Liver (tissue), 9 donors: ENCODE data around the gene BMP6. TPM values are rescaled to one million over a fixed set of nuclear protein-coding genes. Genes with fewer than 3 reads are reported as not detected.

Source experiments
- DNase-seq: peaks from one replicate; pipeline ENCODE4 v3.0.0-alpha.2; 2017; ENCODE audit warnings: low spot score
- H3K27ac ChIP-seq, 2 donors: one replicate each; pipeline ENCODE4 v1.7.0; 2013; ENCODE audit warnings: inconsistent platforms in 2 of 2, low read length in 2 of 2, control low read depth in 1 of 2, low read depth in 1 of 2, mild to moderate bottlenecking in 1 of 2
- H3K27me3 ChIP-seq, 4 donors: one replicate each; pipeline versions ENCODE4 v1.6.1 to v1.7.0; 2013; ENCODE audit warnings: low read length in 3 of 4, inconsistent platforms in 1 of 4, mild to moderate bottlenecking in 1 of 4, moderate library complexity in 1 of 4; ENCODE audit not compliant: control insufficient read depth in 4 of 4, insufficient read depth in 4 of 4
- H3K36me3 ChIP-seq, 4 donors: one replicate each; pipeline versions ENCODE4 v1.6.1 to v1.7.0; 2013; ENCODE audit warnings: low read length in 3 of 4, mild to moderate bottlenecking in 3 of 4, low read depth in 1 of 4, moderate library complexity in 1 of 4; ENCODE audit not compliant: control insufficient read depth in 4 of 4, insufficient read depth in 3 of 4
- H3K4me1 ChIP-seq, 4 donors: one replicate each; pipeline versions ENCODE4 v1.6.1 to v1.7.0; 2013; ENCODE audit warnings: low read length in 3 of 4, mild to moderate bottlenecking in 3 of 4, moderate library complexity in 1 of 4; ENCODE audit not compliant: control insufficient read depth in 4 of 4, insufficient read depth in 4 of 4
- H3K4me3 ChIP-seq, 3 donors: one replicate each; pipeline versions ENCODE4 v1.6.1 to v1.7.0; 2013; ENCODE audit warnings: low read length in 3 of 3, control low read depth in 1 of 3, low read depth in 1 of 3, mild to moderate bottlenecking in 1 of 3
- H3K9ac ChIP-seq, 2 donors: one replicate each; pipeline ENCODE4 v1.7.0; 2013; ENCODE audit warnings: low read length in 2 of 2, mild to moderate bottlenecking in 2 of 2, moderate library complexity in 2 of 2, control low read depth in 1 of 2, low read depth in 1 of 2
- H3K9me3 ChIP-seq, 4 donors: one replicate each; pipeline versions ENCODE4 v1.6.1 to v1.7.0; 2013; ENCODE audit warnings: low read length in 3 of 4; ENCODE audit not compliant: control insufficient read depth in 4 of 4
- CTCF ChIP-seq: fragments of 150-350 bp; IDR thresholded peaks from 2 replicates; pipeline ENCODE4 v1.5.1; 2017; ENCODE audit warnings: improper control_type of control experiment, low read depth, low read length; ENCODE audit not compliant: missing input control
- EGR1 ChIP-seq, 2 donors: IDR thresholded peaks; 2 replicates each; pipeline ENCODE4 v1.6.1; 2016 to 2018; ENCODE audit warnings: antibody characterized with exemption in 2 of 2, low read depth in 2 of 2
- FOXA1 ChIP-seq: IDR thresholded peaks from 2 replicates; pipeline ENCODE4 v1.6.1; 2016; ENCODE audit warnings: antibody characterized with exemption
- FOXA2 ChIP-seq: IDR thresholded peaks from 2 replicates; pipeline ENCODE4 v1.6.1; 2016; ENCODE audit warnings: antibody characterized with exemption
- HNF4A ChIP-seq, 2 donors: conservative IDR thresholded peaks; 2 replicates each; pipeline ENCODE4 v1.6.1; 2016; ENCODE audit warnings: antibody characterized with exemption in 2 of 2, mild to moderate bottlenecking in 2 of 2
- JUND ChIP-seq, 2 donors: IDR thresholded peaks; 2 replicates each; pipeline ENCODE4 v1.6.1; 2016; ENCODE audit warnings: antibody characterized with exemption in 2 of 2
- MAX ChIP-seq: IDR thresholded peaks from 2 replicates; pipeline ENCODE4 v1.6.1; 2016; ENCODE audit warnings: antibody characterized with exemption
- NR2F2 ChIP-seq: IDR thresholded peaks from 2 replicates; pipeline ENCODE4 v1.6.1; 2016; ENCODE audit warnings: antibody characterized with exemption
- RAD21 ChIP-seq, 2 donors: IDR thresholded peaks; 2 replicates each; pipeline ENCODE4 v1.6.1; 2016; ENCODE audit warnings: antibody characterized with exemption in 2 of 2, mild to moderate bottlenecking in 2 of 2
- REST ChIP-seq: IDR thresholded peaks from 2 replicates; pipeline ENCODE4 v1.6.1; 2016; ENCODE audit warnings: antibody characterized with exemption, mild to moderate bottlenecking
- SP1 ChIP-seq: IDR thresholded peaks from 2 replicates; pipeline ENCODE4 v1.6.1; 2018; ENCODE audit warnings: antibody characterized with exemption, mild to moderate bottlenecking
- TAF1 ChIP-seq: conservative IDR thresholded peaks from 2 replicates; pipeline ENCODE4 v1.6.1; 2016; ENCODE audit warnings: antibody characterized with exemption, mild to moderate bottlenecking
- ZBTB33 ChIP-seq: IDR thresholded peaks from 2 replicates; pipeline ENCODE4 v1.6.1; 2016; ENCODE audit warnings: antibody characterized with exemption
- WGBS: extraction: QIAGEN DNeasy Blood & Tissue Kit; methylation state at CpG from one replicate; pipeline ENCODE4 v1.1.7; 2013; 5-methylcytosine and 5-hydroxymethylcytosine counted together
- polyA plus RNA-seq, 2 donors: library from polyadenylated mRNA; stranded (reverse) in 1 of 2; unstranded in 1 of 2; fragments of 200-250 nt in 1 of 2; fragments of >200 nt in 1 of 2; fragmentation: Nextera tagmentation in 1 of 2; extraction: Ambion mirVana in 1 of 2; gene quantifications; one replicate each; pipeline versions ENCODE4 v1.2.1 to v1.2.3, GENCODE V29; 2013 to 2015
- total RNA-seq, 2 donors: library from RNA; depleted of rRNA; stranded (reverse); fragments of >200 nt; gene quantifications; one replicate each; pipeline ENCODE4 v1.2.3, GENCODE V29; 2014
- donor health status: healthy.
- donor health status: healthy.
- donor health status: healthy.
- donor health status: healthy.
- donor health status: healthy.

Gene BMP6
- total and polyA plus RNA-seq, 4 donors, result 0.57 to 5.9 (median 2.3) TPM

- Histone ChIP-seq H3K36me3 (no peaks in the 10 kb centered on the region), H3K27ac (no peak overlapping the region), H3K4me3 (no peak overlapping the region), H3K9ac (no peak overlapping the region), H3K9me3 (no peaks in the 10 kb centered on the region), H3K27me3 (peaks cover 0 to 3% (median 0%) of the 10 kb centered on the region in 4 donors), H3K4me1 (no peaks in the 10 kb centered on the region)
- no peak for DNase-seq
- TF ChIP-seq TAF1, result no peak
- TF ChIP-seq HNF4A (conservative IDR thresholded peaks at IDR 0.05), result no peak
- WGBS, result 85% methylated on average over 1 of the region's 1 CpG
These were observed 87.3 kb downstream of the BMP6 start for GRCh38 chr6:7813193-7813592.

- H3K9ac ChIP-seq, result no peak overlapping the region
- no peaks in the 10 kb centered on the region for H3K9me3 ChIP-seq
- DNase-seq, result no peak
- H3K27me3 ChIP-seq, result peaks cover 0 to 3% (median 0%) of the 10 kb centered on the region in 4 donors
- no peak overlapping the region for H3K4me3 ChIP-seq
- no peak overlapping the region for H3K27ac ChIP-seq
- H3K4me1 ChIP-seq, result no peaks in the 10 kb centered on the region
- WGBS, result 78% methylated on average over 3 of the region's 3 CpGs
- TF ChIP-seq SP1 (no peak), MAX (no peak), JUND (IDR thresholded peaks at IDR 0.05) (no peak), NR2F2 (no peak), FOXA1 (no peak), EGR1 (IDR thresholded peaks at IDR 0.05; ENCODE audit: low read depth in 2 of 2) (no peak), REST (no peak), ZBTB33 (no peak), HNF4A (conservative IDR thresholded peaks at IDR 0.05) (no peak), TAF1 (no peak), CTCF (no peak), RAD21 (IDR thresholded peaks at IDR 0.05) (no peak), FOXA2 (no peak)
- no peaks in the 10 kb centered on the region for H3K36me3 ChIP-seq
These were observed 87.8 kb downstream of the BMP6 start for GRCh38 chr6:7813704-7814103.
